ENCODE results near the gene ITGB3BP. TPM values are rescaled to one million over a fixed set of nuclear protein-coding genes. Genes with fewer than 3 reads are reported as not detected.

ITGB3BP gene
- total RNA-seq, 1 donor from 2014 or later = 110 TPM

DNA sequence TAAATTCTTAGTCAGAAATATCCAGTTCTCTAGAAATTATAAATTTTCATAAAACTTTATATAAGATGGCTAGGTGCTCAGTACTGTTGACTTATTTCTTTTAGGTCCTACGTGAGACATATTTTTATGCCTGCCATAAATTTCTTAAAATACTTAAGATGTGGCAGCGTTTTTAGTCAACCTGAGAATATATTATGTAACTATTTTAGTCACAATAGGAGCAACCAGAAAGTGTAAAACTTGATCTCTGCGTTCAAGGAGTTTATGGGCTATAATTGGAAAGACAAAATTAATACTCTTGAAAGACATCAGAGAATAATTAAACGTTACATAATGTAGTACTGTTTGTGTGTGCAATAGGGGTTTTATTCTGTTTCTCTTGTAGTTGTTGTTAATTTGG is 46.0 kb upstream of the ITGB3BP start:
- DNase-seq (ENCODE audit: low spot score) = no peak
- no peaks in the 10 kb centered on the region for H3K27me3 Mint-ChIP-seq (ENCODE audit: insufficient read depth, low read depth)
- Histone ChIP-seq H3K9ac (no peak overlapping the region), H2AFZ (replicated peaks) (no peak overlapping the region), H3K36me3 (no peaks in the 10 kb centered on the region), H3K79me2 (ENCODE audit: low read depth) (no peaks in the 10 kb centered on the region), H3K27me3 (no peaks in the 10 kb centered on the region), H3K9me3 (ENCODE audit: low read depth) (no peaks in the 10 kb centered on the region), H3K4me2 (no peak overlapping the region), H3K27ac (no peak overlapping the region), H3F3A (ENCODE audit: low read depth) (peaks cover 23% of the 10 kb centered on the region), H3K4me3 (no peak overlapping the region), H4K20me1 (ENCODE audit: low read depth) (no peaks in the 10 kb centered on the region), H3K4me1 (peaks cover 21% of the 10 kb centered on the region)
- H3K36me3 Mint-ChIP-seq = peaks cover 19% of the 10 kb centered on the region
- no peaks in the 10 kb centered on the region for H3K4me1 Mint-ChIP-seq
- TF ChIP-seq, protein P1, sequence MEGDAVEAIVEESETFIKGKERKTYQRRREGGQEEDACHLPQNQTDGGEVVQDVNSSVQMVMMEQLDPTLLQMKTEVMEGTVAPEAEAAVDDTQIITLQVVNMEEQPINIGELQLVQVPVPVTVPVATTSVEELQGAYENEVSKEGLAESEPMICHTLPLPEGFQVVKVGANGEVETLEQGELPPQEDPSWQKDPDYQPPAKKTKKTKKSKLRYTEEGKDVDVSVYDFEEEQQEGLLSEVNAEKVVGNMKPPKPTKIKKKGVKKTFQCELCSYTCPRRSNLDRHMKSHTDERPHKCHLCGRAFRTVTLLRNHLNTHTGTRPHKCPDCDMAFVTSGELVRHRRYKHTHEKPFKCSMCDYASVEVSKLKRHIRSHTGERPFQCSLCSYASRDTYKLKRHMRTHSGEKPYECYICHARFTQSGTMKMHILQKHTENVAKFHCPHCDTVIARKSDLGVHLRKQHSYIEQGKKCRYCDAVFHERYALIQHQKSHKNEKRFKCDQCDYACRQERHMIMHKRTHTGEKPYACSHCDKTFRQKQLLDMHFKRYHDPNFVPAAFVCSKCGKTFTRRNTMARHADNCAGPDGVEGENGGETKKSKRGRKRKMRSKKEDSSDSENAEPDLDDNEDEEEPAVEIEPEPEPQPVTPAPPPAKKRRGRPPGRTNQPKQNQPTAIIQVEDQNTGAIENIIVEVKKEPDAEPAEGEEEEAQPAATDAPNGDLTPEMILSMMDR (IDR thresholded peaks at IDR 0.05) = no peak
- TF ChIP-seq EZH2 (IDR thresholded peaks at IDR 0.05) (no peak), EZH2phosphoT487 (IDR thresholded peaks at IDR 0.05) (no peak)
- H3K9me3 Mint-ChIP-seq = peaks cover 11% of the 10 kb centered on the region
- H3K4me3 Mint-ChIP-seq = no peak overlapping the region
- no peak overlapping the region for H3K27ac Mint-ChIP-seq

DNA sequence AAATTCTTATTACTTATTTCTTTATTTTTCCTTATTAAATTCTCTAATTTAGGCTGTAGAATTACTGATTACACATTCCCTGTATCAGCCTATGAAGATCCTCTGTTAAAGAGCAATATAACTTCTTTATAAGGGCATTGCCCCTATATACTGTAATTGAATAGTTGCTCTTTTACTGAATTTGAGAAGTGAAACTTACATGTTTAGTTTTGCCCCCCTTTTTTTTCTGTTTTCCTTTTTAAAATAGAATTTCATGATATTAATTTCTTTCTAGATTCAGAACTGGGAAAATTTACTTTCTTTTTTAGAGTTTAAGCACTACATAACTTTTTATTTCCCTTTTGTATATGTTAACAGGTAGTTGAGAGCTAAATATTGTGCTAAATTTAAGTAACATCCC is 40.7 kb upstream of the ITGB3BP start:
- H3K4me1 ChIP-seq = no peaks in the 10 kb centered on the region
- H3K9ac ChIP-seq = no peak overlapping the region
- H4K20me1 ChIP-seq (ENCODE audit: low read depth) = no peaks in the 10 kb centered on the region
- Mint-ChIP-seq H3K36me3 (peaks cover 20% of the 10 kb centered on the region), H3K4me1 (no peaks in the 10 kb centered on the region), H3K27ac (no peak overlapping the region), H3K4me3 (no peak overlapping the region), H3K27me3 (ENCODE audit: insufficient read depth, low read depth) (no peaks in the 10 kb centered on the region), H3K9me3 (peaks cover 11% of the 10 kb centered on the region)
- H3K4me2 ChIP-seq = no peak overlapping the region
- H3K36me3 ChIP-seq = no peaks in the 10 kb centered on the region
- H3K27ac ChIP-seq = no peak overlapping the region
- H3F3A ChIP-seq (ENCODE audit: low read depth) = no peaks in the 10 kb centered on the region
- no peaks in the 10 kb centered on the region for H3K27me3 ChIP-seq
- no peaks in the 10 kb centered on the region for H3K79me2 ChIP-seq (ENCODE audit: low read depth)
- TF ChIP-seq, protein P1 (IDR thresholded peaks at IDR 0.05) = no peak
- TF ChIP-seq EZH2phosphoT487 (IDR thresholded peaks at IDR 0.05) (no peak), EZH2 (IDR thresholded peaks at IDR 0.05) (no peak)
- no peak for DNase-seq (ENCODE audit: low spot score)
- no peaks in the 10 kb centered on the region for H3K9me3 ChIP-seq (ENCODE audit: low read depth)
- H3K4me3 ChIP-seq = no peak overlapping the region
- H2AFZ ChIP-seq (replicated peaks) = no peak overlapping the region

DNA sequence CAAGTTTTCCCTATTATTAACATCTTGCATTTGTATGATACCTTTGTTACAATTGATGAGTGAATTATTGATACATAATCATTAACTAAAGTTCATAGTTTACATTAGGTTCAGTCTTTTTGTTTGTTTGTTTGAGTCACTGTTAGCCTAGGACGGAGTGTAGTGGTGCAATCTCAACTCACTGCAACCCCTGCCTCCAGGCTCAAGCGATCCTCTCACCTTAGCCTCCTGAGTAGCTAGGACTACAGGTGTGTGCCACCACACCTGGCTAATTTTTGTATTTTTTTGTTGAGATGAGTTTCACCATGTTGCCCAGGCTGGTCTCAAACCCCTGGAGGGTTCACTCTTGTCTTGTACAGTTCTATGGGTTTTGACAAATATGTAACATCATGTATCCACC is 36.3 kb upstream of the ITGB3BP start:
- Histone ChIP-seq H3K9ac (no peak overlapping the region), H4K20me1 (ENCODE audit: low read depth) (no peaks in the 10 kb centered on the region), H3F3A (ENCODE audit: low read depth) (no peaks in the 10 kb centered on the region), H3K4me2 (no peak overlapping the region), H3K27me3 (no peaks in the 10 kb centered on the region), H3K4me1 (no peaks in the 10 kb centered on the region), H2AFZ (replicated peaks) (no peak overlapping the region), H3K9me3 (ENCODE audit: low read depth) (no peaks in the 10 kb centered on the region), H3K79me2 (ENCODE audit: low read depth) (no peaks in the 10 kb centered on the region), H3K27ac (no peak overlapping the region), H3K4me3 (no peak overlapping the region), H3K36me3 (no peaks in the 10 kb centered on the region)
- TF ChIP-seq, protein P1 (IDR thresholded peaks at IDR 0.05) = no peak
- TF ChIP-seq EZH2 (IDR thresholded peaks at IDR 0.05) = no peak
- TF ChIP-seq EZH2phosphoT487 (IDR thresholded peaks at IDR 0.05) = no peak
- no peaks in the 10 kb centered on the region for H3K4me1 Mint-ChIP-seq
- no peak overlapping the region for H3K27ac Mint-ChIP-seq
- DNase-seq (ENCODE audit: low spot score) = no peak
- H3K9me3 Mint-ChIP-seq = peaks cover 2% of the 10 kb centered on the region
- H3K36me3 Mint-ChIP-seq = peaks cover 4% of the 10 kb centered on the region
- peaks cover 4% of the 10 kb centered on the region for H3K27me3 Mint-ChIP-seq (ENCODE audit: insufficient read depth, low read depth)
- no peak overlapping the region for H3K4me3 Mint-ChIP-seq
